Tibial nerve (tissue), 3 donors: Measurements from ENCODE around the gene AHSG.

Experiments
- CTCF ChIP-seq, 5 experiments: fragments of 200-600 bp in 3 of 5; fragments of 450-650 bp in 2 of 5; sonication (generic) in 3 of 5; IDR thresholded peaks; one replicate each; pipeline ENCODE4 v1.5.1; 2016 to 2019; ENCODE audit warnings: antibody characterized with exemption in 5 of 5, mild to moderate bottlenecking in 3 of 5, moderate library complexity in 2 of 5
- POLR2A ChIP-seq, 2 donors: fragments of 450-650 bp; IDR thresholded peaks; one replicate each; pipeline ENCODE4 v1.6.1; 2017; ENCODE audit warnings: antibody characterized with exemption in 2 of 2, mild to moderate bottlenecking in 2 of 2, moderate library complexity in 2 of 2

GRCh38 chr3:186577521-186577920 is 35.3 kb upstream of the AHSG start:
- TF ChIP-seq POLR2A (IDR thresholded peaks at IDR 0.05) (no peak), CTCF (IDR thresholded peaks at IDR 0.05) (no peak)
